Left lung (tissue), 10 donors: ENCODE data around the gene C17orf113. TPM values are rescaled to one million over a fixed set of nuclear protein-coding genes. Genes with fewer than 3 reads are reported as not detected.

Experiments used
- ATAC-seq: fragments of 200-7000 bp; cut with Tn5 transposase; one replicate; pipeline ENCODE4 v1.9.1; 2020; ENCODE audit warnings: moderate library complexity
- DNase-seq, 4 donors: peaks; one replicate each; pipeline ENCODE4 v3.0.0-alpha.2; 2013 to 2020
- H3K27ac ChIP-seq, 2 donors: fragments of 200-600 bp; sonication (generic) in 1 of 2; one replicate each; pipeline versions ENCODE4 v1.5.0 to v1.8.0; 2020 to 2021
- H3K27me3 ChIP-seq, 2 donors: fragments of 200-600 bp; sonication (generic) in 1 of 2; one replicate each; pipeline versions ENCODE4 v1.5.0 to v1.8.0; 2020 to 2021
- H3K36me3 ChIP-seq, 2 donors: fragments of 200-600 bp; sonication (generic) in 1 of 2; one replicate each; pipeline versions ENCODE4 v1.5.0 to v1.8.0; 2020 to 2021
- H3K4me1 ChIP-seq, 2 donors: fragments of 200-600 bp; one replicate each; pipeline ENCODE4 v1.8.0; 2021
- H3K4me3 ChIP-seq, 2 donors: fragments of 200-600 bp; sonication (generic) in 1 of 2; one replicate each; pipeline versions ENCODE4 v1.5.0 to v1.8.0; 2020 to 2021; ENCODE audit warnings: mild to moderate bottlenecking in 1 of 2
- H3K9me3 ChIP-seq, 2 donors: fragments of 200-600 bp; sonication (generic) in 1 of 2; one replicate each; pipeline versions ENCODE4 v1.5.0 to v1.8.0; 2020 to 2021
- CTCF ChIP-seq, 2 donors: fragments of 200-600 bp; sonication (generic) in 1 of 2; IDR thresholded peaks; one replicate each; pipeline versions ENCODE4 v1.5.0 to v1.8.0; 2021; ENCODE audit warnings: antibody characterized with exemption in 2 of 2
- intact Hi-C, 2 donors: fragments of 100-400 bp; cut with DNase I; formaldehyde crosslinking; loops; one replicate each; pipeline versions ENCODE4 v1.11.2 to v1.14.2; 2022
- polyA plus RNA-seq, 6 donors: library from polyadenylated mRNA; unstranded; fragments of 120-200 nt; gene quantifications; one replicate each; pipeline ENCODE4 v1.2.1, GENCODE V29; 2013; ENCODE audit not compliant: insufficient read length in 6 of 6
- total RNA-seq, 2 donors: library from RNA; stranded (reverse); fragmentation: NEBNext Ultra II Directional; extraction: Animal tissue kit (Norgen Biotek cat#: 25700); gene quantifications; one replicate each; pipeline ENCODE4 v1.2.1, GENCODE V29; 2021
- donor health status: DM: no; HTN: yes; CAD: no.
- donor health status: DM: no; HTN: no; CAD: no.

Gene C17orf113
- total and polyA plus RNA-seq, 8 donors, result 0.58 to 5.2 (median 4.3) TPM

- no peaks in the 10 kb centered on the region for H3K9me3 ChIP-seq
- intact Hi-C loops, result no loop called here
- H3K36me3 ChIP-seq, result peaks cover 0 to 14% of the 10 kb centered on the region in 2 donors
- peaks cover 29 to 84% of the 10 kb centered on the region in 2 donors for H3K4me1 ChIP-seq
- DNase-seq, result no peak
- H3K27me3 ChIP-seq, result no peaks in the 10 kb centered on the region
- no peak for TF ChIP-seq CTCF (IDR thresholded peaks at IDR 0.05)
- H3K4me3 ChIP-seq, result no peak overlapping the region
- H3K27ac ChIP-seq, result peak overlapping the region in 1 of 2 donors; percentile 72
- no peak for ATAC-seq
Measured at GRCh38 chr17:42009170-42009569, 41.2 kb downstream of the C17orf113 start.

- Histone ChIP-seq H3K4me3 (no peak overlapping the region), H3K27ac (no peak overlapping the region), H3K36me3 (peaks cover 0 to 24% of the 10 kb centered on the region in 2 donors), H3K4me1 (peaks cover 19 to 80% of the 10 kb centered on the region in 2 donors), H3K9me3 (no peaks in the 10 kb centered on the region), H3K27me3 (no peaks in the 10 kb centered on the region)
- ATAC-seq (no peak), DNase-seq (no peak)
- intact Hi-C loops, result no loop called here
- TF ChIP-seq CTCF (IDR thresholded peaks at IDR 0.05), result no peak
Measured at GRCh38 chr17:42005166-42005565, 45.2 kb downstream of the C17orf113 start.

- no peak overlapping the region for H3K4me3 ChIP-seq
- intact Hi-C loops, result no loop called here
- ATAC-seq (no peak), DNase-seq (no peak)
- no peak overlapping the region for H3K27ac ChIP-seq
- no peak for TF ChIP-seq CTCF (IDR thresholded peaks at IDR 0.05)
- H3K4me1 ChIP-seq, result peaks cover 13 to 68% of the 10 kb centered on the region in 2 donors
- no peaks in the 10 kb centered on the region for H3K9me3 ChIP-seq
- H3K36me3 ChIP-seq, result peaks cover 0 to 38% of the 10 kb centered on the region in 2 donors
- no peaks in the 10 kb centered on the region for H3K27me3 ChIP-seq
Measured at GRCh38 chr17:42002792-42003301, 47.6 kb downstream of the C17orf113 start.

GRCh38 chr17:42002175-42002791, 48.1 kb downstream of the C17orf113 start:
- H3K36me3 ChIP-seq, result peaks cover 0 to 43% of the 10 kb centered on the region in 2 donors
- ATAC-seq (no peak), DNase-seq (no peak)
- H3K4me3 ChIP-seq, result no peak overlapping the region
- H3K9me3 ChIP-seq, result no peaks in the 10 kb centered on the region
- no peak for TF ChIP-seq CTCF (IDR thresholded peaks at IDR 0.05)
- no peaks in the 10 kb centered on the region for H3K27me3 ChIP-seq
- H3K4me1 ChIP-seq, result peaks cover 9 to 66% of the 10 kb centered on the region in 2 donors
- peak overlapping the region in 1 of 2 donors; percentile 3 for H3K27ac ChIP-seq
- intact Hi-C loops, result no loop called here

GRCh38 chr17:42001729-42002128, 48.7 kb downstream of the C17orf113 start:
- Histone ChIP-seq H3K36me3 (peaks cover 0 to 49% of the 10 kb centered on the region in 2 donors), H3K27ac (no peak overlapping the region), H3K27me3 (no peaks in the 10 kb centered on the region), H3K9me3 (no peaks in the 10 kb centered on the region), H3K4me1 (peaks cover 5 to 63% of the 10 kb centered on the region in 2 donors), H3K4me3 (no peak overlapping the region)
- TF ChIP-seq CTCF (IDR thresholded peaks at IDR 0.05), result no peak
- no peak for DNase-seq
- ATAC-seq, result no peak
- intact Hi-C loops, result no loop called here
